ENCODE data around the gene DIPK2A.

DIPK2A gene

DNA sequence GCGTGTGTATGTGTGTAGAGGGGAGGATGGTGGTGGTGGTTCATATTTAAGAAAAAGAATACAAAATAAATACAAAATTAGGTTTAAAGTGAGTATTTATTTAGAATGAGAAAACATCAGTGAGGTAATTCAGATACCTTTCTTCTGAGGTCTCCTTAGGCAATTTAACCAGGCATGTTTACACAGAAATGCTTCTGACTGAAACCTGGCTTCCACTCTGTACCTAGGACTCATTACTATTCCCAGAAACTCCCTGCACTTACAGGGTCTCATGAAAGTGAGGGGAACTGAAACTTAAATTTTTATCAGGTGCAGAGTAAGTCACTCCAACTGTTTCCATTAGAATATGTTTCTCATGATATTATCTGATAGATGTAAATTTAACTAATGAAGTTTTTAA, 10.3 kb upstream of the DIPK2A start:
- WGBS (ENCODE audit: extremely low coverage, insufficient coverage, insufficient read length): no CpG with 5 or more reads among the region's 1 CpG
- Histone ChIP-seq H2BK5ac (ENCODE audit: low read depth, low read length, poor library complexity) (no peak overlapping the region), H3K4me2 (ENCODE audit: low read length) (no peak overlapping the region), H3K4ac (ENCODE audit: low read depth, low read length) (no peak overlapping the region), H2BK12ac (ENCODE audit: low read length) (no peak overlapping the region), H3K27me3 (ENCODE audit: insufficient read depth, low read length) (no peaks in the 10 kb centered on the region), H3K14ac (ENCODE audit: low read length) (no peak overlapping the region), H2AFZ (ENCODE audit: insufficient read depth, low read length, poor library complexity) (no peak overlapping the region), H4K12ac (ENCODE audit: low read depth, low read length) (no peak overlapping the region), H2BK120ac (ENCODE audit: insufficient read depth, low read length, poor library complexity) (no peak overlapping the region), H3K36me3 (ENCODE audit: control insufficient read depth in 1 of 2, insufficient read depth in 2 of 2, low read length in 2 of 2) (peaks cover 0 to 4% of the 10 kb centered on the region in 2 experiments), H3K9me3 (ENCODE audit: insufficient read depth, low read depth, low read length) (no peaks in the 10 kb centered on the region), H4K8ac (ENCODE audit: low read depth, low read length) (no peak overlapping the region), H3K4me1 (ENCODE audit: control insufficient read depth in 1 of 2, insufficient read depth in 2 of 2, low read length in 2 of 2) (no peaks in the 10 kb centered on the region), H3K9ac (ENCODE audit: low read length) (no peak overlapping the region), H3K27ac (ENCODE audit: low read depth, low read length) (no peak overlapping the region), H3K23ac (ENCODE audit: low read length) (no peak overlapping the region), H3K4me3 (ENCODE audit: low read depth, low read length) (no peak overlapping the region), H3K79me2 (ENCODE audit: control insufficient read depth, insufficient read depth, low read length, poor library complexity) (no peaks in the 10 kb centered on the region), H3K18ac (ENCODE audit: low read length) (no peak overlapping the region), H3K79me1 (ENCODE audit: low read length) (no peaks in the 10 kb centered on the region), H2AK5ac (ENCODE audit: low read length) (no peak overlapping the region), H4K91ac (ENCODE audit: low read depth, low read length) (no peak overlapping the region)
- DNase-seq: no peak

DNA sequence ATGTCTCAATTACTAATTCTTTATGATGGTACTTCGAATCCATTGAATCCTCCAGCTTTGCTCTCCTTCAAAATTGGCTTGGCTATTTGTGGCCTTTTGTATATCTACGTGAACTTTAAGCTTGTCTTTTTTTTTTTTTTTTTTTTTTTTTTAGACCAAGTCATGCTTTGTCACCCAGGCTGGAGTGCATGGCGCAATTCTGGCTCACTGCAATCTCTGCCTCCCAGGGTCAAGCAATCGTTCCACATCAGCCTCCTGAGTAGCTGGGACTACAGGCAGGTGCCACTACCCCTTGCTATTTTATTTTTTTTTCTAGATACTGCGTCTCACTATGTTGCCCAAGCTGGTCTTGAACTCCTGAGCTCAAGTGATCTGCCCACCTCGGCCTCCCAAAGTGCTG, 7.7 kb upstream of the DIPK2A start:
- no peak for DNase-seq
- WGBS (ENCODE audit: extremely low coverage, insufficient coverage, insufficient read length): no CpG with 5 or more reads among the region's 6 CpGs
- no peak overlapping the region for H4K12ac ChIP-seq (ENCODE audit: low read depth, low read length)

GRCh38 chr3:143970773-143971358, 757 bp upstream of the DIPK2A start:
- Histone ChIP-seq H3K4me2 (ENCODE audit: low read length) (peak overlapping the region; percentile 81), H3K14ac (ENCODE audit: low read length) (peak overlapping the region; percentile 91), H3K23ac (ENCODE audit: low read length) (no peak overlapping the region), H4K12ac (ENCODE audit: low read depth, low read length) (peak overlapping the region; percentile 96), H3K4me1 (ENCODE audit: control insufficient read depth in 1 of 2, insufficient read depth in 2 of 2, low read length in 2 of 2) (no peaks in the 10 kb centered on the region), H3K4ac (ENCODE audit: low read depth, low read length) (peak overlapping the region; percentile 77), H4K8ac (ENCODE audit: low read depth, low read length) (peak overlapping the region; percentile 97), H2BK120ac (ENCODE audit: insufficient read depth, low read length, poor library complexity) (peak overlapping the region; percentile 10), H3K36me3 (ENCODE audit: control insufficient read depth in 1 of 2, insufficient read depth in 2 of 2, low read length in 2 of 2) (no peaks in the 10 kb centered on the region), H2BK12ac (ENCODE audit: low read length) (no peak overlapping the region), H3K18ac (ENCODE audit: low read length) (peak overlapping the region; percentile 20), H3K27ac (ENCODE audit: low read depth, low read length) (peak overlapping the region; percentile 21), H4K91ac (ENCODE audit: low read depth, low read length) (peak overlapping the region; percentile 50), H3K4me3 (ENCODE audit: low read depth, low read length) (peak overlapping the region; percentile 82), H2BK5ac (ENCODE audit: low read depth, low read length, poor library complexity) (peak overlapping the region; percentile 74), H2AFZ (ENCODE audit: insufficient read depth, low read length, poor library complexity) (peak overlapping the region; percentile 85), H2AK5ac (ENCODE audit: low read length) (no peak overlapping the region), H3K79me2 (ENCODE audit: control insufficient read depth, insufficient read depth, low read length, poor library complexity) (peaks cover 16% of the 10 kb centered on the region), H3K9ac (ENCODE audit: low read length) (peak overlapping the region; percentile 90), H3K27me3 (ENCODE audit: insufficient read depth, low read length) (no peaks in the 10 kb centered on the region), H3K79me1 (ENCODE audit: low read length) (peaks cover 24% of the 10 kb centered on the region), H3K9me3 (ENCODE audit: insufficient read depth, low read depth, low read length) (no peaks in the 10 kb centered on the region)
- WGBS (ENCODE audit: extremely low coverage, insufficient coverage, insufficient read length): no CpG with 5 or more reads among the region's 37 CpGs
- DNase-seq: peak in 1 of 2 donors; percentile 5

More for the DNA sequence above, 7.7 kb upstream of the DIPK2A start:
- no peak overlapping the region for H4K8ac ChIP-seq (ENCODE audit: low read depth, low read length)
- H3K36me3 ChIP-seq (ENCODE audit: control insufficient read depth in 1 of 2, insufficient read depth in 2 of 2, low read length in 2 of 2): peaks cover 0 to 4% of the 10 kb centered on the region in 2 experiments
- H3K4ac ChIP-seq (ENCODE audit: low read depth, low read length): no peak overlapping the region
- H2AK5ac ChIP-seq (ENCODE audit: low read length): no peak overlapping the region
- H3K79me1 ChIP-seq (ENCODE audit: low read length): no peaks in the 10 kb centered on the region
- no peak overlapping the region for H2BK12ac ChIP-seq (ENCODE audit: low read length)
- H3K27ac ChIP-seq (ENCODE audit: low read depth, low read length): no peak overlapping the region
- no peak overlapping the region for H3K14ac ChIP-seq (ENCODE audit: low read length)
- H2BK120ac ChIP-seq (ENCODE audit: insufficient read depth, low read length, poor library complexity): no peak overlapping the region
- H3K27me3 ChIP-seq (ENCODE audit: insufficient read depth, low read length): no peaks in the 10 kb centered on the region
- H3K9me3 ChIP-seq (ENCODE audit: insufficient read depth, low read depth, low read length): no peaks in the 10 kb centered on the region
- no peak overlapping the region for H3K4me2 ChIP-seq (ENCODE audit: low read length)
- H3K23ac ChIP-seq (ENCODE audit: low read length): no peak overlapping the region
- no peaks in the 10 kb centered on the region for H3K79me2 ChIP-seq (ENCODE audit: control insufficient read depth, insufficient read depth, low read length, poor library complexity)
- H4K91ac ChIP-seq (ENCODE audit: low read depth, low read length): no peak overlapping the region
- H2AFZ ChIP-seq (ENCODE audit: insufficient read depth, low read length, poor library complexity): no peak overlapping the region
- H3K18ac ChIP-seq (ENCODE audit: low read length): no peak overlapping the region
- no peak overlapping the region for H3K4me3 ChIP-seq (ENCODE audit: low read depth, low read length)
- no peak overlapping the region for H2BK5ac ChIP-seq (ENCODE audit: low read depth, low read length, poor library complexity)
- no peaks in the 10 kb centered on the region for H3K4me1 ChIP-seq (ENCODE audit: control insufficient read depth in 1 of 2, insufficient read depth in 2 of 2, low read length in 2 of 2)
- H3K9ac ChIP-seq (ENCODE audit: low read length): no peak overlapping the region

GRCh38 chr3:143972155-143972504, 507 bp downstream of the DIPK2A start:
- Histone ChIP-seq H4K8ac (ENCODE audit: low read depth, low read length) (peak overlapping the region; percentile 50), H3K79me2 (ENCODE audit: control insufficient read depth, insufficient read depth, low read length, poor library complexity) (peaks cover 16% of the 10 kb centered on the region), H2BK5ac (ENCODE audit: low read depth, low read length, poor library complexity) (peak overlapping the region; percentile 44), H3K9me3 (ENCODE audit: insufficient read depth, low read depth, low read length) (no peaks in the 10 kb centered on the region), H3K14ac (ENCODE audit: low read length) (peak overlapping the region; percentile 52), H3K79me1 (ENCODE audit: low read length) (peaks cover 24% of the 10 kb centered on the region), H3K4me2 (ENCODE audit: low read length) (peak overlapping the region; percentile 81), H3K4me3 (ENCODE audit: low read depth, low read length) (peak overlapping the region; percentile 82), H3K36me3 (ENCODE audit: control insufficient read depth in 1 of 2, insufficient read depth in 2 of 2, low read length in 2 of 2) (no peaks in the 10 kb centered on the region), H3K9ac (ENCODE audit: low read length) (peak overlapping the region; percentile 73), H3K18ac (ENCODE audit: low read length) (peak overlapping the region; percentile 44), H3K27ac (ENCODE audit: low read depth, low read length) (peak overlapping the region; percentile 98), H2AFZ (ENCODE audit: insufficient read depth, low read length, poor library complexity) (peak overlapping the region; percentile 82), H3K27me3 (ENCODE audit: insufficient read depth, low read length) (no peaks in the 10 kb centered on the region), H4K91ac (ENCODE audit: low read depth, low read length) (peak overlapping the region; percentile 34), H3K4me1 (ENCODE audit: control insufficient read depth in 1 of 2, insufficient read depth in 2 of 2, low read length in 2 of 2) (no peaks in the 10 kb centered on the region), H2BK120ac (ENCODE audit: insufficient read depth, low read length, poor library complexity) (peak overlapping the region; percentile 3), H2BK12ac (ENCODE audit: low read length) (no peak overlapping the region), H4K12ac (ENCODE audit: low read depth, low read length) (peak overlapping the region; percentile 13), H3K4ac (ENCODE audit: low read depth, low read length) (peak overlapping the region; percentile 9), H3K23ac (ENCODE audit: low read length) (no peak overlapping the region), H2AK5ac (ENCODE audit: low read length) (no peak overlapping the region)
- WGBS (ENCODE audit: extremely low coverage, insufficient coverage, insufficient read length): no CpG with 5 or more reads among the region's 42 CpGs
- DNase-seq: no peak

Measured in trophoblast cell (in vitro differentiated cells and primary cell).